Measurements from ENCODE around the gene CHD9NB.
"Not testable (repeated sequence)": the region's sequence is repeated elsewhere in the genome, so short reads cannot be mapped to it uniquely, and the experiment has no call there.

Gene CHD9NB

DNA sequence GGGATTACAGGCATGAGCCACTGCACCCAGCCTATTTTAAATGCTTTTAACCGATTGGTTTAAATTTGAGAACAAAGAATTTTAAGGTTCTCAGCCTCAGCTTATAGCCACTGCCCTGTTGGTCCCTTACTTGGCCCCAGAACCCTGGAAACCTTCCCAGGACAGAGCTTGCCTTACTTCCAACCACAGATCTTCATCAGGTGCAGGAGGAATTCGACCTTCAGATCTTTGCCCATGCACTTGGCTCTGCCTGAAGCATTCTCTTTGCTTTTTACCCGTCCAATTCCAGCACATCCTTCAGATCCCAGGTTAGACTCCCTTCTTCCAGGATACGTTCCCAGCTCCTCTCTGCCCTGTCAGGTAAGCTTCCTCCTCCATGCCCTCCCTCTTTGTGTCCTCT is 29.8 kb upstream of the CHD9NB start:
- DNase-seq: no peak

GRCh38 chr16:53081686-53082407 is 29.1 kb upstream of the CHD9NB start:
- DNase-seq: no peak

DNA sequence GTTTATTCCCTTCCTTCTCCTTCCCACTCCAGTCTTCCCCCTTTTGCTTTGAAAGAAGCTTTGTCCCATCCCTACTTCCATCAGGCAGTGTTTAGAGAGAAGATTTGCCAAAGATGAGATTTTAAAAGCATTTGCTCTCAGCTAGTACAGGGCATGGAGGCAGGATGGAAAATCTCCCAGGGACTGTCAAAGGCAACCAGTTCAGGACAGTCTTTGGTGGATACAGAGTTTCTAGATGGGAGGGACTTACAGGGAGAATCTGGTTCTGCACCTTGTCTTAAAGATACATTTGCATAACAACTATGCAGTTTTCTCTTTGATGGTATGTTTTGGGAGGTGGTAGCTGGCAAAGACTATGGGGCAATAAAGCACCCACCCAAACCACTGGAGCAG is 28.3 kb upstream of the CHD9NB start:
- no peak for DNase-seq

- no peak for DNase-seq
Observed at GRCh38 chr16:53080345-53081031, 27.8 kb upstream of the CHD9NB start.

DNA sequence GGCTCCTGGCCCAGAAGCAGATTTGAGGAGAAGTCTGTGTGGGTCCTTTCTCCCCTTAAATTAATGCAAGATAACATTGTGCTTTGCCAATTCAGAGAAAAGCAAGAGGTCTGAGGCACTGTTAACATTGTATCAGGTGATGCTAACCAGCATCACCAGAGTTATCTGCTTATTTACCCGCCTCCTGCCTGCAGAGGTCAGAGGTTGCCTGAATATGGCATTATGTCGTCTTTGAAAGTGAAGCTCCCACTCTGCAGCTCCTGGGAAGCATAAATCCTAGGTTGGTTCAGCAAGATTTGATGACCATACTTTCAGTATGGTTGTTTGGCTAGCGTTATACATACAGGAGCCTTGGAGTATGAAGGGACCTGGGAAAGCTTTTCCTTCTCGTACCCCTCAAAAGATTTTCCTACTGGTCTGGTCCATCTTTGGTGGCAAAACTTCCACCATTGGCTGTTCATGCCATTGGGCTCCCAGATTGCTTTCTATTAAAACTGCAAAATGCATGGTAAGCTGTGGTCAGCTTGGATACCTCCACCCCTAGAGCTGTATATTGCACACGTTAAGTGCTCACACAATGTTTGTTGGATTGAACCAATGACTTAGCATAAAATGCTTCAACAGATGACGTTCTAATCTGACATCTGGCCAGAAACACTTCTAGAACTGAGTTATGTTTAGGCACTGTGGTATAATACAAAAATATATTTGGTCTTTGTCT is 26.2 kb upstream of the CHD9NB start:
- no peak for DNase-seq

DNA sequence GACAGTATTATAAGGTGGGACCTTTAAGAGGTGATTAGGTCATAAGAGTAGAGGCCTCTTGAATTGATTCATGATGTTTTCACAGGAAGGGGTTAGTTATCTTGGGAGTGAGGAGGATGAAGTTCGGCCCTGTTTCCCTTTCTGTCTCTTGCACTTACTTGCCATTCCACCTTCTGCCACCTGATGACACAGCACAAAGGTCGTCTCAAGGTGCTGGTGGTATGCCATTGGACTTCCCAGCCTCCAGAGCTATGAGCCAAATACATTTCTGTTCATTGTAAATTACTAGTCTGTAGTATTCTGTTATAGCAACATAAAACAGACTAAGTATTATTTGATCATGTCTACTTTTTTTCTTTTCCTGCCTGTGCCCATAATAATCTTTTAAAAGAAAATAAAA is 25.6 kb upstream of the CHD9NB start:
- DNase-seq: no peak

GRCh38 chr16:53075461-53075860 is 22.8 kb upstream of the CHD9NB start:
- DNase-seq: not testable (repeated sequence)

DNA sequence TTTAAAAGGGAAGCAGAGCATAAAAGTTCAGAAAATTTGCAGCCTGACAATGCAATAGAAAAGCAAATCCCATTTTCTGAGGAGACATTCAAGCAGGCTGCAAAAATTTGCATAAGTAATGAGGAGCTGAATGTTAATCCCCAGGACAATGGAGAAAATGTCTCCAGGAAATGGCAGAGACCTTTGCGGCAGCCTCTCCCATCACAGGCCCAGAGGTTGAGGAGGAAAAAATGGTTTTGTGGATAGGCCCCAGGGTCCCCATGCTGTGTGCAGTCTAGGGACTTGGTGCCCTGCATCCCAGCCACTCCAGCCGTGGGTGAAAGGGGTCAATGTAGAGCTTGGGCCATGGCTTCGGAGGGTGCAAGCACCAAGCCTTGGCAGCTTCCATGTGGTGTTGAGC is 21.6 kb upstream of the CHD9NB start:
- DNase-seq: not testable (repeated sequence)

- no peak for DNase-seq
Observed at GRCh38 chr16:53073022-53073421, 20.3 kb upstream of the CHD9NB start.

DNA sequence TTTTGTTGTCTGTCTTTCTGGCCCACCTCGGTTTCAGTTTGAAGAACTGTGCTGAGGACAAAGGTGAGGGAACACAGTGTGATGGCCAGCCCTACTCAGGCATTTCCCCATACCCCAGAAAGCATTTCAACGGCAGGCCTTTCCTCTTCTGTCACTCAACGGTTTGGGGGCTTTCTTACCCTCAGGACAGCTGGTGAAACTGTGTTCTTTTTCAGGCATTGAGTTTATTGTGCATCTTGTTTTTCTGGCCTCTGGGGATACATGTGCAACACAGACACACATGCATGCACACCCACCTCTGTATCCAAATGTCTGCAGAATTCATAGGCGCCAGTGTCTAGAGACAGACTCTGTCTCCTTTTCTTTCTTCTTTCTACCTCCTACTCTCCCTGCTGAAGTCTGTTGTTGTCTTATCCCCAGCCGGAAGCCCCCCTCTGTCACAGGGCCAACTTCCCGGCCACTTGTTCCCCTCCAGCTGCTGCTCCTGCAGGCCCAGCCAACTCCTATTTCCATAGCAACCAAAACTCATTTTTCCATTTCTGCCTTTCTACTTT is 19.1 kb upstream of the CHD9NB start:
- no peak for DNase-seq

GRCh38 chr16:53069772-53070171 is 17.1 kb upstream of the CHD9NB start:
- no peak for DNase-seq

DNA sequence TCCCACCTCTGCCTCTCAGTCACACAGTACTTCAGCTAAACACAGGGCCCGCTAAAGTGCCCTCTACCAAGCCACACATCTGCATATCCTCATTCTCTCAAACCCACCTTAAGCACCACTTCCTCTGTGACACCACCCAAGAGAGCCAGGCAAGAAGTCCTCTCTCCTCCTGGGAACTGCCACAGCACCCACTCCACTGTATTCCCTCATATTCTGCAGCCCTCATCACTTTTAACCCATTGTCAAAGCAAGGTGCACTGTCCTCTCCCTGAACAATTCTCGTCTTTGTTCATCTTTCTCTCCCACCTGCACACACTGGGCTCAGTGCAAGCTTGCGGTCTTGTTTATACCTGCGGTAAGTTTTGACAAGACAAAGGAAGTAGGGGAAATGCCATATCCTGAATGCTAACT is 15.7 kb upstream of the CHD9NB start:
- peak; percentile 25 for DNase-seq

- DNase-seq: no peak
Observed at GRCh38 chr16:53067675-53068074, 15.0 kb upstream of the CHD9NB start.

DNA sequence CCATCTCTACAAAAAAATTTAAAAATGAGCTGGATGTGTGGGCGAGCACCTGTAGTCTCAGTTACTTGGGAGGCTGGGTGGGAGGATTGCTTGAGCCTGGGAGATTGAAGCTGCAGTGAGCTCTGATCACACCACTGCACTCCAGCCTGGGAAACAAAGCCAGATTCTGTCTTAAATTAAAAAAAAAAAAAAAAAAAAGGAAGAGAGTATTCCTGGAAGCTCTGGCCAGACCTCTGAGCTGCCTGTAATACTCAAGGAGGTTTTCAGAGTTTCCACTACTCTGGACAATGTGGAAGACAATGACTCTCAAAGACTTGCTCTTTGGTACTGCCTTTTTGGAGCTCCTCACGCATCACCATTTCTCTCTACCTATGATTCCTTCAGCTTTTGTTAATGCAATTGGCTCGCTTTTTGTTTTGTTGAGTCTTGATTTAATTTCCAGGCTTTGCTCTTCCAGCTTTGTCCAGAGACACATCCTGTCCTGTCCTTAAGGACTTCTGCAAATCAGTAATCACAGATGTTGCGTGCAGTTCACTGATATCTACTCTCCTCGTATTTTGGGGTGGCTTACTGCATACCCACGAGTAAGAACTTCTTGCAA is 12.9 kb upstream of the CHD9NB start:
- no peak for DNase-seq

DNA sequence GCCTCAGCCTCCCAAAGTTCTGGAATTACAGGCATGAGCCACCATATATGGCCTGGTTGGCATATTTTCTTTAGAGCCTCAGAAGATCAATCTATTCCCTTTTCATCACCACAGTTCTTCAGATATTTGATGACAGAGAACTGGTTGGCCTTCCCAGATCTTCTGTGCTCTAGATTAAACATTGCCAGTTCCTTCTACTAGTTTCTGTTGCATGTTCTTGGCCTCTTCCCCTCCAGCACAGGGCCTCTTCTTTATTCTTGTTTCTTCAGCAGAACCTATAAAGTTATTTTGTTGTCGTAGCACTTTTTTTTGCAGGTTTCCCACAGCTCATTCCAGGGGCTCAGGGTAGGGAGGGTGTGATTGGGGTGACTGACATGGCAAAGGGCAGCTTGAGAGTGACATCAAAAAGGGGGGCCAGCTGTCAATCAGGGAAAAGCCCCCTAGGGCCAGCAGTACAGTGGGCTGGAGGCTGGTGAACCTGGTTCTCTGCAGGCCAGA is 11.4 kb upstream of the CHD9NB start:
- no peak for DNase-seq

DNA sequence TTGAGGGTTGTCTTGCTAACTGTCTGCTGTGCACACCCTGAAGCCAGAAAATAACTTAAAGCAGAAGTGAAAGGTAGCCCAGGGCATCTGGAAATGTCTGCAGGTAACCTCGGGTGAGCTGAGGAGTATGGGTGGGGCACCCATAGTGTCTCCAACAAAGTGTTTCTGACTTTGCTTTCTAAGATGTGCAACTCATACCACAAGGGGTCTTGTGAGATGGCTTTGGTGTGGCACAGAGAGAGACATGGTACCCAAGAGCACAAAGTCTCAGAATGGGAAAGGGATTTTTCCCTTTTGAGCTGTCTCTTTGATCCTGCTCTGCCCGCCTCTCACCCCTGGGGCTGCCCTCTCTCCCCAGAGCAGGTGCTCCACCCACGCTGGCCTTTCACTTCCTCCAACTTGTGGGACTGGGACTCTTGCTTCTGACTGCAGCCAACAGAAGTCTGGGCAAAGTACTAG is 9.0 kb upstream of the CHD9NB start:
- DNase-seq: peak; percentile 8

GRCh38 chr16:53061256-53061655 is 8.6 kb upstream of the CHD9NB start:
- DNase-seq: no peak

DNA sequence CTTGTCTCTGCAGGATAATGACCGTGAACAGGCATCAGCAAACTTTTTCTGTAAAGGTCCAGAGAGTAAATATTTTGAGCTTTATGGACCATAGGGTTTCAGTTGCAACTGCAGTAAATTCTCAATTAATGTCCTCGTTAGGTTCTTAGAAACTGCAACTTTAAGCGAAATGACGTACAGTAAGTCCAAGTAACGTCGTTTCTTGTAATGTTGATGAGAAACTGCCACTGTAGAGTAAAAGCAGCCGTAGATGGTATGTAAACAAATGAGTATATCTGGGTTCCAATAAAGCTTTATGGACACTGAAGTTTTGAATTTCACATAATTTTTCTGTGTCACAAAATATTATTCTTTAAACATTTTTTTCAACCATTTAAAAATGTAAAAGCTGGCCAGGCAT is 7.0 kb upstream of the CHD9NB start:
- no peak for DNase-seq

DNA sequence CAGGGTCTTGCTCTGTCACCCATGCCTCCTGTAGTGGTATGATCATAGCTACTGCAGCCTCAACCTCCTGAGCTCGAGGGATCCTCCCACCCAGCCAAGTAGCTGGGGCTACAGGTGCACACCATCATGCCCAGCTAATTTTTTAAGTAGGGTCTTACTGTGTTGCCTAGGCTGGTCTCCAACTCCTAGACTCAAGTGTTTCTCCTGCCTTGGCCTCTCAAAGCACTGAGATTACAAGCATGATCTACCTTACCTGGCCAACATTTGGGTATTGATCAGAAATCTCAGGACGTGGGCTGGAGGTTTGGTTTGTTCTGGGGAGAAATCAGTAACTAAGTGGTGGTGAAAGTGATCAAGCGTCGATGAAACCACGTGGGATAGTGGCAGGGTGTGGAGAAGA is 6.2 kb upstream of the CHD9NB start:
- DNase-seq: no peak

GRCh38 chr16:53058441-53058840 is 5.7 kb upstream of the CHD9NB start:
- DNase-seq: no peak

GRCh38 chr16:53057658-53058057 is 5.0 kb upstream of the CHD9NB start:
- DNase-seq: no peak

- DNase-seq: no peak
Observed at GRCh38 chr16:53056392-53056881, 3.7 kb upstream of the CHD9NB start.

All from CD4-positive, alpha-beta T cell treated with Interleukin-12 subunit alpha and Interleukin-12 subunit beta, for 1 hour (primary cell).